Keratinocyte (primary cell): ENCODE results near the gene FEM1A.

Source experiments
- EZH2 ChIP-seq: IDR thresholded peaks from one replicate; pipeline ENCODE4 v1.6.1; 2012; ENCODE audit warnings: inconsistent platforms, mild to moderate bottlenecking, low read length, moderate library complexity
- TF ChIP-seq, protein P1 (sequence below), 3 experiments: IDR thresholded peaks in 1 of 3; conservative IDR thresholded peaks in 1 of 3; optimal IDR thresholded peaks in 1 of 3; 2 replicates in 2 of 3; 3 replicates in 1 of 3; pipeline versions ENCODE3 to v1.5.1; 2011; ENCODE audit warnings: low read length in 3 of 3, mild to moderate bottlenecking in 3 of 3, moderate library complexity in 2 of 3, control low read depth in 1 of 3, inconsistent platforms in 1 of 3; ENCODE audit not compliant: insufficient read depth in 2 of 3; ENCODE audit errors: extremely low read depth in 1 of 3

DNA sequence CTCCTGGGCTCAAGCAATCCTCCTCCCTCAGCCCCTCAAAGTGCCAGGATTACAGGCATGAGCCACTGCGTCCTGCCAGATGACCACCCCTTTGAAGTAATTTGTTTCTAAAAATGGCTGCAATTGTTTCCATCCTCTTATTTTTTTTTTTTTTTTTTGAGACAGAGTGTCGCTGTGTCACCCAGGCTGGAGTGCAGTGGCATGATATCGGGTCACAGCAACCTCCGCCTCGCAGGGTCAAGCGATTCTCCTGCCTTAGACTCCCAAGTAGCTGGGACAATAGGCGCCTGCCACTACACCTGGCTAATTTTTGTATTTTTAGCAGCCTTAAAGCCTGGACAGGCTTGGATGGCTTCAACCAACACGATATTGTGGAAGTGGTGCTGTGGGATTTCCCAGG, 45.5 kb upstream of the FEM1A start:
- TF ChIP-seq, protein P1, sequence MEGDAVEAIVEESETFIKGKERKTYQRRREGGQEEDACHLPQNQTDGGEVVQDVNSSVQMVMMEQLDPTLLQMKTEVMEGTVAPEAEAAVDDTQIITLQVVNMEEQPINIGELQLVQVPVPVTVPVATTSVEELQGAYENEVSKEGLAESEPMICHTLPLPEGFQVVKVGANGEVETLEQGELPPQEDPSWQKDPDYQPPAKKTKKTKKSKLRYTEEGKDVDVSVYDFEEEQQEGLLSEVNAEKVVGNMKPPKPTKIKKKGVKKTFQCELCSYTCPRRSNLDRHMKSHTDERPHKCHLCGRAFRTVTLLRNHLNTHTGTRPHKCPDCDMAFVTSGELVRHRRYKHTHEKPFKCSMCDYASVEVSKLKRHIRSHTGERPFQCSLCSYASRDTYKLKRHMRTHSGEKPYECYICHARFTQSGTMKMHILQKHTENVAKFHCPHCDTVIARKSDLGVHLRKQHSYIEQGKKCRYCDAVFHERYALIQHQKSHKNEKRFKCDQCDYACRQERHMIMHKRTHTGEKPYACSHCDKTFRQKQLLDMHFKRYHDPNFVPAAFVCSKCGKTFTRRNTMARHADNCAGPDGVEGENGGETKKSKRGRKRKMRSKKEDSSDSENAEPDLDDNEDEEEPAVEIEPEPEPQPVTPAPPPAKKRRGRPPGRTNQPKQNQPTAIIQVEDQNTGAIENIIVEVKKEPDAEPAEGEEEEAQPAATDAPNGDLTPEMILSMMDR (optimal IDR thresholded peaks at IDR 0.05 in 1 of 3, IDR thresholded peaks at IDR 0.05 in 1 of 3, conservative IDR thresholded peaks at IDR 0.05 in 1 of 3; ENCODE audit: extremely low read depth in 1 of 3, insufficient read depth in 2 of 3, low read length in 3 of 3), result no peak
- no peak for TF ChIP-seq EZH2
